ENCODE data around the gene PTPDC1.
"Not testable (repeated sequence)": the region's sequence is repeated elsewhere in the genome, so short reads cannot be mapped to it uniquely, and the experiment has no call there.

PTPDC1 gene

DNA sequence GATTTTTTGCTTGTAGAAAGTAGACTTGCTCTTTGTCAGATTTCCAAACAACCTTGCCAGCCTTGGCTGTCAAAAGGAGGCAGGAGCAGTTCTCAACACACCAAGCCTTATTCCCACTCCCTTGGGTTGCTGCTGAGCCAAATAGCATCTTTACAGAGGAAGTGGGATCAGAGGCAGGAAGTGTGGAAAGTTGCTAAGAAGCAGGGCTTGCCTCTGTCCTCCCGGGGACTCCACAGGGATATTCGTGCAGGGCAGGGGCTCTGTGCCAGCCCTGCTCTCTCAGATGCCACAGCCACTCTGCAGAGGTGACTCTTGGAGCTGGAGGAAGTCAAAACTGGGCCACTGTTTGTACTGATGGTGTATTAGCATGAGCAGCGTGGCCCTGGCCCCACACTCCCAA, 24.3 kb downstream of the PTPDC1 start:
- TF ChIP-seq, protein P1, sequence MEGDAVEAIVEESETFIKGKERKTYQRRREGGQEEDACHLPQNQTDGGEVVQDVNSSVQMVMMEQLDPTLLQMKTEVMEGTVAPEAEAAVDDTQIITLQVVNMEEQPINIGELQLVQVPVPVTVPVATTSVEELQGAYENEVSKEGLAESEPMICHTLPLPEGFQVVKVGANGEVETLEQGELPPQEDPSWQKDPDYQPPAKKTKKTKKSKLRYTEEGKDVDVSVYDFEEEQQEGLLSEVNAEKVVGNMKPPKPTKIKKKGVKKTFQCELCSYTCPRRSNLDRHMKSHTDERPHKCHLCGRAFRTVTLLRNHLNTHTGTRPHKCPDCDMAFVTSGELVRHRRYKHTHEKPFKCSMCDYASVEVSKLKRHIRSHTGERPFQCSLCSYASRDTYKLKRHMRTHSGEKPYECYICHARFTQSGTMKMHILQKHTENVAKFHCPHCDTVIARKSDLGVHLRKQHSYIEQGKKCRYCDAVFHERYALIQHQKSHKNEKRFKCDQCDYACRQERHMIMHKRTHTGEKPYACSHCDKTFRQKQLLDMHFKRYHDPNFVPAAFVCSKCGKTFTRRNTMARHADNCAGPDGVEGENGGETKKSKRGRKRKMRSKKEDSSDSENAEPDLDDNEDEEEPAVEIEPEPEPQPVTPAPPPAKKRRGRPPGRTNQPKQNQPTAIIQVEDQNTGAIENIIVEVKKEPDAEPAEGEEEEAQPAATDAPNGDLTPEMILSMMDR (IDR thresholded peaks at IDR 0.05; ENCODE audit: low read depth, low read length): no peak
- no peak overlapping the region for H3K4me3 ChIP-seq (ENCODE audit: low read depth, low read length)

DNA sequence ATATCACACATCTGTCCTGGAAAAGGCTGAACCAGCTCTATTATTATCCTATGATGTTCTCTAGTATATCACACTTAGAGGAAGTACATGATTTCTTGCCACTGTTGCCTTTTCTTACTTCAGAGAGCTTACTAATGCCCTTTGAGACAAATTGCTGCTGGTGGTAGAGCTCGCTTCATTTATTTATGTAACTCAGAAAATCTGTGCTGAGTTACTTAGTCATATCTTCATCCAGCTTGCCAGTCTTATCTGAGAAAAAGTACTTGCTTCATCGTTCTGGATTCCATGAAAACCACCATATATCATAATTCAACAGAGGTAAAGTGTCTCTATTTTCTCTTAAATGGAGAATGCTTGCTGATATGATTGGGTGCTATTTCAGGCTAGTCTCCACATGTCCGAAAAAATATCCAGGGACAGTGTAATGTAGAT, 26.6 kb downstream of the PTPDC1 start:
- TF ChIP-seq, protein P1 (IDR thresholded peaks at IDR 0.05; ENCODE audit: low read depth, low read length): no peak
- H3K4me3 ChIP-seq (ENCODE audit: low read depth, low read length): no peak overlapping the region

DNA sequence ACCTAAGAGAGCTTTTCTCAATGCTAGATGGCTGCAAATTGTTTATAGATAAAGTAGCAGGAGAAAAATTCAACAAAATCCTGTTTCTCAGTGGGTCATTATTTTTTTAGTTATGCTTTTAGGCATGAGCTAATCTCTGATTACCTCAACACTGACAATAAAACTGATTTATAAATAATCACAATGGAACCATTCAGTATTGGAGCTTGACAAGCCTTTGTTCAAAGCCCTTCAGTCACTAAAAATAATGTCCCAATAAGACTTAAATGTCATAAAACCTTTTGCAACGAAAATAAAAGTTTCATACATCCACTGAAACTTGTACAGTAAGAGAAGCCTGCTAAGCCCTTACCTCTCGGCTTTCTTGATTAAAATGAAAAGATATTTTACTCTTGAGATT, 27.2 kb downstream of the PTPDC1 start:
- TF ChIP-seq, protein P1 (IDR thresholded peaks at IDR 0.05; ENCODE audit: low read depth, low read length): no peak
- H3K4me3 ChIP-seq (ENCODE audit: low read depth, low read length): no peak overlapping the region

DNA sequence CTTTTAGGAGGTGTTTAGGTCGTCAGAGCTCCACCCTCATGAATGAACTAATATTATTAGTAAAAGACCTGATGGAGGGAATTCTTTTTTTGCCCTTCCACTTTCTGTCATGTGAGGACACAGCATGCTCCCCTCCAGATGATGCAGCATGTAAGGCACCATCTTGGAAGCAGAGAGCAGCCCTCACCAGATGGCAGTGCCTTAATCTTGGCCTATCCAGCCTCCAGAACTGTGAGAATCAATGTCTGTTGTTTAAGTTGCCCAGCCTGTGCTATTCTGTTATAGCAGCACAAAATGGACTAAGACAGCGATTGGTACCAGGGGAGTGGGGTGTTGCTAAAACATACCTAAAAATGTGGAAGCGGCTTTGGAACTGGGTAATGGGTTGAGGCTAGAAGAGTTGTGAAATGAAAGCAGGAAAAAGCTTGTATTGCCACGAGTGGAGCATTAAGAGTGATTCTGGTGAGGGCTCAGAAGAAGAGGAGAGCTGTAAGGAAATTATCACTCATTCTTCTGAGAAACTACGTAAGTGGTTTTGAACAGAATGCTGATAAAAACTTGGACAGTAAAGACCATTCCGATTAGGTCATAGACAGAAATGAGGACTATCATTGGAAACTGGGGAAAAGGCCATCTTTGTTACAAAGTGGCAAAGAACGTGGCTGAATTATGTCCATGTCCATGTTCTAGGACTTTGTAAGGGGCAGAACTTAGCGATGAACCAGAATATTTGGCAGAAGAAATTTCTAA, 28.6 kb downstream of the PTPDC1 start:
- TF ChIP-seq, protein P1 (IDR thresholded peaks at IDR 0.05; ENCODE audit: low read depth, low read length): no peak

DNA sequence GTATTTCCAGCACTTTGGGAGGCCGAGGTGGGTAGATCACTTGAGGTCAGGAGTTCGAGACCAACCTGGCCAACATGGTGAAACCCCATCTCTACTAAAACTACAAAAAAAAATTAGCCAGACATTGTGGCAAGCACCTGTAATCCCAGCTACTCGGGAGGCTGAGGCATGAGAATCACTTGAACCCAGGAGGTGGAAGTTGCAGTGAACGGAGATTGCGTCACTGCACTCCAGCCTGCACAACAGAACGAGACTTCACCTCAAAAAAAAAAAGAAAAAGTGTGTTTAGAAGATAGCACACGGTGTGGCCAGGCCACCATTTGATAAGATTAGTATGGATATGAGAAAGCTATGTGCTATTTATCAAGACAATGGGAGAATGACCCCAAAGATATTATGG, 35.8 kb downstream of the PTPDC1 start:
- not testable (repeated sequence) for H3K4me3 ChIP-seq (ENCODE audit: low read depth, low read length)

More for the DNA sequence above, 28.6 kb downstream of the PTPDC1 start:
- no peak overlapping the region for H3K4me3 ChIP-seq (ENCODE audit: low read depth, low read length)

DNA sequence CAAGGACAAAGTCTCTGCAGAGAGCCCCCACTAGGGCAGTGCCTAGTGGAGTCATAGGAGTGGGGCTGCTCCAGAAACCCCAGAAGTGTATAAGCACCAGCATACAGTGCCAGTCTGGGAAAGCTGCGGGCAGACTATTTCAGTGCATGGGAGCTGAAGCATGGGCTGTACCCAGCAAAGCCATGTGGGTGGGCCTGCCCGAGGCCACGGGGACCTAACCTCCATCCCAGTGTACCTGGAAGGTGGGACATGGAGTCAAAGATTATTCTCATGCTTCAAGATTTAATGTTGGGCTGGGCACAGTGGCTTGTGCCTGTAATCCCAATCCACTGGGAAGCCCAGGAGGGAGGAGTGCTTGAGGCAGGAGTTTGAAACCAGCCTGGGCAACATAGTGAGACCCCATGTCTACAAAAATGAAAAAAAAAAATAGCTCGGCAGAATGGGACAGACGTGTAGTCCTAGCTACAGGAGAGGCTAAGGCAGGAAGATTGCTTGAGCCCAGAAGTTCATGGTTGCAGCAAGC, 36.7 kb downstream of the PTPDC1 start:
- H3K4me3 ChIP-seq (ENCODE audit: low read depth, low read length): no peak overlapping the region
- TF ChIP-seq, protein P1 (IDR thresholded peaks at IDR 0.05; ENCODE audit: low read depth, low read length): no peak

DNA sequence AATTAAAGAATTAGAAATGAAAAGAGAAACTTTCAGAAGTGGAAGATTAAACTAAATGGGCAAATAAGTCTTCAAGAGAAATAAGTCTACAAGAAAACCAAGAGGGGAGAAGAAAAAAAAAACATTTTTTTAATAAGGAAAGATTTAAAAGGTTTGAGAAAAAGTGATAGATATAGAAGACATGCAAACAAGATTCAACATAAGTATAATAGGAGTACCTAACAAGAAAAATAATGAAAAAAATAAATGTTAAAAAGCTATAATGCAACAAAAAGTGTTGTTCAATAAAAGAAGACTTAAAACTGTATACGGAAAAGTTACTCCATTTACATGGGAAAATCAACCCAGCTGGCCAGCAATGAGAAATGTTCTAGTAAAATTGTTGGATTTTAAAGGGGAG, 42.6 kb downstream of the PTPDC1 start:
- TF ChIP-seq, protein P1 (IDR thresholded peaks at IDR 0.05; ENCODE audit: low read depth, low read length): no peak
- no peak overlapping the region for H3K4me3 ChIP-seq (ENCODE audit: low read depth, low read length)

All from WI38 (cell line).